Activated CD8-positive, alpha-beta memory T cell treated with anti-CD3 and anti-CD28 coated beads for 4 hours (primary cell): ENCODE data around the gene KISS1.
"Not testable (repeated sequence)": the region's sequence is repeated elsewhere in the genome, so short reads cannot be mapped to it uniquely, and the experiment has no call there.

Experiments used
- DNase-seq, 2 donors: peaks; one replicate each; pipeline ENCODE4 v3.0.0-alpha.2; 2020; ENCODE audit warnings: low read depth in 2 of 2

Gene KISS1

GRCh38 chr1:204196068-204196795 is at the start of gene KISS1:
TSS of gene KISS1 (minus strand) at chr1:204196491. CDS start at chr1:204192876, 3,615 bp downstream.
- no peak for DNase-seq

GRCh38 chr1:204242920-204243319 is 46.6 kb upstream of the KISS1 start:
- DNase-seq: no peak

- DNase-seq: no peak
Measured at GRCh38 chr1:204241914-204242313, 45.6 kb upstream of the KISS1 start.

GRCh38 chr1:204241050-204241449 is 44.8 kb upstream of the KISS1 start:
- no peak for DNase-seq

GRCh38 chr1:204240233-204240632 is 43.9 kb upstream of the KISS1 start:
- no peak for DNase-seq

GRCh38 chr1:204239401-204239800 is 43.1 kb upstream of the KISS1 start:
- not testable (repeated sequence) for DNase-seq

- DNase-seq: not testable (repeated sequence)
Measured at GRCh38 chr1:204238520-204238919, 42.2 kb upstream of the KISS1 start.

- not testable (repeated sequence) for DNase-seq
Measured at GRCh38 chr1:204237515-204237914, 41.2 kb upstream of the KISS1 start.

GRCh38 chr1:204232526-204232925 is 36.2 kb upstream of the KISS1 start:
- no peak for DNase-seq

- DNase-seq: no peak
Measured at GRCh38 chr1:204230211-204230610, 33.9 kb upstream of the KISS1 start.

GRCh38 chr1:204228896-204229295 is 32.6 kb upstream of the KISS1 start:
- no peak for DNase-seq

- no peak for DNase-seq
Measured at GRCh38 chr1:204227996-204228785, 31.9 kb upstream of the KISS1 start.

GRCh38 chr1:204227351-204227750 is 31.1 kb upstream of the KISS1 start:
- DNase-seq: no peak

GRCh38 chr1:204225841-204226735 is 29.8 kb upstream of the KISS1 start:
- no peak for DNase-seq

GRCh38 chr1:204224655-204225054 is 28.4 kb upstream of the KISS1 start:
- no peak for DNase-seq

GRCh38 chr1:204223129-204223860 is 27.0 kb upstream of the KISS1 start:
- DNase-seq: no peak

- no peak for DNase-seq
Measured at GRCh38 chr1:204222764-204223055, 26.4 kb upstream of the KISS1 start.

GRCh38 chr1:204222006-204222763 is 25.9 kb upstream of the KISS1 start:
- DNase-seq: no peak

- no peak for DNase-seq
Measured at GRCh38 chr1:204221271-204221670, 25.0 kb upstream of the KISS1 start.

- DNase-seq: no peak
Measured at GRCh38 chr1:204219971-204220616, 23.8 kb upstream of the KISS1 start.
